Right lung (tissue), 10 donors: Measurements from ENCODE around the gene ZNF146. TPM values are rescaled to one million over a fixed set of nuclear protein-coding genes. Genes with fewer than 3 reads are reported as not detected.
"Not testable (repeated sequence)": the region's sequence is repeated elsewhere in the genome, so short reads cannot be mapped to it uniquely, and the experiment has no call there.

Source experiments
- DNase-seq, 2 donors: peaks; one replicate each; pipeline ENCODE4 v3.0.0-alpha.2; 2013
- long read RNA-seq, 8 donors: transcript quantifications; one replicate each; lab custom pipeline, GENCODE V29; 2026
- polyA plus RNA-seq, 5 donors: library from polyadenylated mRNA; unstranded; fragments of 120-200 nt; gene quantifications; one replicate each; pipeline versions ENCODE4 v1.2.1 to v1.2.3, GENCODE V29; 2013; ENCODE audit warnings: inconsistent platforms in 1 of 5, low replicate concordance in 1 of 5; ENCODE audit not compliant: insufficient read length in 5 of 5, insufficient read depth in 1 of 5

ZNF146 gene
- polyA plus RNA-seq, result 100 to 1,000 TPM in 4 of 5 donors, 10 to 100 TPM in 1; 91.5 to 149 (median 129) TPM
- long read RNA-seq, donor 1, transcript ZNF146-201 (4 exons, 3,326 nt), result minor isoform, 11 of 37 reads
- long read RNA-seq, donor 1, transcript ZNF146-202 (3 exons, 3,780 nt), result major isoform, 18 of 37 reads
- long read RNA-seq, donor 1, partial matches to known transcripts, result 7 of 37 reads
- long read RNA-seq, donor 1, other reads (novel, unspliced or antisense), result 0 of 37 reads
- long read RNA-seq, donor 2, transcript ZNF146-202 (3 exons, 3,780 nt), result minor isoform, 6 of 21 reads
- long read RNA-seq, donor 2, transcript ZNF146-201 (4 exons, 3,326 nt), result major isoform, 11 of 21 reads
- long read RNA-seq, donor 2, partial matches to known transcripts, result 0 of 21 reads
- long read RNA-seq, donor 2, other reads (novel, unspliced or antisense), result 0 of 21 reads
- long read RNA-seq, donor 3, transcript ZNF146-202 (3 exons, 3,780 nt), result minor isoform, 7 of 43 reads
- long read RNA-seq, donor 3, transcript ZNF146-201 (4 exons, 3,326 nt), result major isoform, 8 of 43 reads
- long read RNA-seq, donor 3, partial matches to known transcripts, result 25 of 43 reads
- long read RNA-seq, donor 3, other reads (novel, unspliced or antisense), result 0 of 43 reads
- long read RNA-seq, donor 4, transcript ZNF146-201 (4 exons, 3,326 nt), result major isoform, 8 of 14 reads
- long read RNA-seq, donor 4, partial matches to known transcripts, result 0 of 14 reads
- long read RNA-seq, donor 4, other reads (novel, unspliced or antisense), result 0 of 14 reads
- long read RNA-seq, donor 5, transcript ZNF146-205 (3 exons, 533 nt), result minor isoform, 5 of 38 reads
- long read RNA-seq, donor 5, transcript ZNF146-201 (4 exons, 3,326 nt), result major isoform, 16 of 38 reads
- long read RNA-seq, donor 5, transcript ZNF146-202 (3 exons, 3,780 nt), result minor isoform, 11 of 38 reads
- long read RNA-seq, donor 5, partial matches to known transcripts, result 5 of 38 reads
- long read RNA-seq, donor 5, other reads (novel, unspliced or antisense), result 0 of 38 reads
- long read RNA-seq, donor 6, transcript ZNF146-201 (4 exons, 3,326 nt), result major isoform, 20 of 43 reads
- long read RNA-seq, donor 6, transcript ZNF146-204 (2 exons, 571 nt), result minor isoform, 5 of 43 reads
- long read RNA-seq, donor 6, transcript ZNF146-202 (3 exons, 3,780 nt), result minor isoform, 9 of 43 reads
- long read RNA-seq, donor 6, partial matches to known transcripts, result 9 of 43 reads
- long read RNA-seq, donor 6, other reads (novel, unspliced or antisense), result 0 of 43 reads
- long read RNA-seq, donor 7, transcript ZNF146-201 (4 exons, 3,326 nt), result major isoform, 21 of 38 reads
- long read RNA-seq, donor 7, transcript ZNF146-205 (3 exons, 533 nt), result minor isoform, 5 of 38 reads
- long read RNA-seq, donor 7, transcript ZNF146-202 (3 exons, 3,780 nt), result minor isoform, 7 of 38 reads
- long read RNA-seq, donor 7, partial matches to known transcripts, result 5 of 38 reads
- long read RNA-seq, donor 7, other reads (novel, unspliced or antisense), result 0 of 38 reads
- long read RNA-seq, donor 8, transcript ZNF146-201 (4 exons, 3,326 nt), result major isoform, 10 of 19 reads
- long read RNA-seq, donor 8, partial matches to known transcripts, result 0 of 19 reads
- long read RNA-seq, donor 8, other reads (novel, unspliced or antisense), result 0 of 19 reads

DNA sequence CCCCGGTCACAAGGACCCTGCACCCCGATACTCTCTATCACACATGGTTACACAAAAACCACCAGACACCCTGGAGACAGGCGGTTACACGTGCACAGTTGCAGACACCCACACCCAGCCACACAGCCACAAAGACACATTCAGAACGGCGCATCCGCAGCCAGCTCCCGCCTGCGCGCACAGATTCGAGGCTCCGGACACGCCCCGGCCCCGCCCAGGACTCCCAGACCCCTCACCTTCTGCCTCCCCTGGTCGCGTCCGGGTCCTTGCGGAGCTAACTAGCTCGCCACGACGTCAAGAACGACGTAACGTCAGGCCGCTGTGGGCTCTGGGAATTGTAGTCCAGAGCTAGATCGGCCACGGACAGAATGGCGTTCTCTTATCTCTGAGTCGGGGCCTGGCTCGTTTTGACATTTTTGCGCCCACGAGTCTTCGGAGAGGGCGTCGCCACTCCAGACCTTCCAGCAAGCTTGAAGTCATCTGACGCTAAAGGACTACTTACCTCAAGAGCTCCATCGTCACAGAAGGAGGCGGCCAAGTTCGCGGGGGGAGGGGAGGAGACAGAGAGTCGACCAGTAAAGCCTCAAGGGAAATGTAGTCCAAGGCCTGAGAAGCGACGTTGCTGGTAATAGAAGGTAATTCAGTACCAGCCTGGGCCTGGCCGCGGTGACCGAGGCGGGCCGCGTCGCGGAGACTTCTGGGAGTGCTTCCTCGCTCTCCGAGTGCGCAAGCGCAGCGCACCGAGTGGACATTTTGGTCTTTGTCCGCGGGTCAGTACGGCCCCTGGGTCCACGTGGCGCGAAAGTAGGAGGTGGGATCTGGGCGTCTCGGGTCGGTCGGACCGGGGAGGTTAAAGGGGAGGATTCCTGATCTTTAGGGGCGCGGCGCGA lies at the start of gene ZNF146, which contains the start of gene ZNF565:
Gene ZNF146 (plus strand): TSS at position 721 of the 890 bp plus-strand sequence. CDS start 21,335 bp downstream, outside the sequence.
Gene ZNF565 (minus strand): TSS at position 280 of the 890 bp plus-strand sequence. CDS start 12,680 bp downstream, outside the sequence.
- DNase-seq, result peak; percentile 98 to 99

DNA sequence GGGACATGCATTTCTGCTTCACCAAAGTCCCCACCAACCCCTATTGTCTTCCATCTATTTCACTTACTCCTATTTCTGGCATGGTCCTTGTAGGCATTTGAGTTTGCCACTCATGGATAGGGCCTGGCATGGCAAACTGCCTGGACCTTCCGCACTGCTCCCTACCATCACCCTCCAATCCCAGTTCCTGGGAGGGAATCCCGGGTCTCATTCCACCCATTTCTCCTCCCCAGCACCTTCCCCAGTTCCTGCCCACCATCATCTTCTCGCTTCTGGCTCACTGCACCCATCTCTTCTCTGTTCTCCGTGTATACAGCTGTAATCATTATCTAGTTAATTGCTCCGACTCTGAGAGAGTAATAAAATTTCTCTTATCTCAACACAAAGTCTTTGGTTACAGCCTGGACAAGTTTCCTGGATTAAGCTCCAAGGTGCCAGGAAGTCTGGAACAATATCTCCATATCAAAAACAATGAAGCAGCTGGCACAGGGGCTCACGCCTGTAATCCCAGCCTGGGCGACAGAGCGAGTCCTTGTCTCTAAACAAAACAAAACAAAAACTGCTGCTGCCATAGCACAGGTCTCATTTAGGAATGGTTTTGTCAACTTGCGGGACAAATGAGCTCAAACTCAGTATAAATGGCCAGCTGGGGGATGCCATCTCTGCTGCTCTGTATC lies 45.7 kb upstream of the ZNF146 start:
- no peak for DNase-seq

DNA sequence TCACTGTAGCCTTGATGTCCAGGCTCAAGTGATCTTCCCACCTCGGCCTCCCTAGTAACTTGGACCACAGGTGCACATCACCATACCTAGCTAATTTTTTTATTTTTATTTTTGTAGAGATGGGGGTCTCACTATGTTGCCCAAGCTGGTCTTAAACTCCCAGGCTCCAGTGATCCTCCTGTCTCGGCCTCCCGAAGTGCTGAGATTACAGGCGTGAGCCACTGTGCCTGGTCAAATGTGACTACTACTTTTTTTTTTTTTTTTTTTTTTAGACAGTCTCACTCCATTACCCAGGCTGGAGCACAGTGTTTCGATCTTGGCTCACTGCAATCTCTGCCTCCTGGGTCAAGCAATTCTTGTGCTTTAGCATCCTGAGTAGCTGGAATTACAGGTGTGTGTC lies 42.1 kb upstream of the ZNF146 start:
- DNase-seq, result no peak

DNA sequence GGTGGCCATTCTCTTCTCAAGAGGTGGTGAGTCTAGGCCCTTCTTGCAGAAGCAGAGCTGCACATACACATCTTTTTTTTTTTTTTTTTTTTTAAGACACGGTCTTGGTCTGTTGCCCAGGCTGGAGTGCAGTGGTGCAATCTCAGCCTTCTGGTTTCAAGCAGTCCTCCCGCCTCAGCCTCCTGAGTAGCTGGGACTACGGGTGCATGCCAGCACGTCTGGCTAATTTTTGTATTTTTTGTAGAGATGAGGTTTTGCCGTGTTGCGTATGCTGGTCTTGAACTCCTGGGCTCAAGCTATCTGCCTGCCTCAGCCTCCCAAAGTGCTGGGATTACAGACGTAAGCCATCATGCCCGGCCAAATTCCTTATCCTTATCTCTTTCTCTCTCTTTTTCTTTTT lies 41.1 kb upstream of the ZNF146 start:
- not testable (repeated sequence) for DNase-seq

DNA sequence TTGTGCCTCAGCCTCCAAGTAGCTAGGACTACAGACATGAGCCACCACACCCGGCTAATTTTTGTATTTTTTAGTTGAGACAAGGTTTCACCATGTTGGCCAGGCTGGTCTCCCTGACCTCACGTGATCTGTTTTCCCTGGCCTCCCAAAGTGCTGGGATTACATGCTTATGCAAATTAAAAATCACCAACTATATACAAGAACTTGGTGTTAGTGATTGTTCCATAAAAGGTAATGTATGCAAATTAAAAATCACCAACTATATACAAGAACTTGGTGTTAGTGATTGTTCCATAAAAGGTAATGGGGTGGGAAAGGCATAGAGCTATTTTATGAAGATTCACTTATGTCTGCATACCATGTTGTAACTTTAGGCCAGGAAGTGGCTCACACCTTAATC lies 35.8 kb upstream of the ZNF146 start:
- not testable (repeated sequence) for DNase-seq

DNA sequence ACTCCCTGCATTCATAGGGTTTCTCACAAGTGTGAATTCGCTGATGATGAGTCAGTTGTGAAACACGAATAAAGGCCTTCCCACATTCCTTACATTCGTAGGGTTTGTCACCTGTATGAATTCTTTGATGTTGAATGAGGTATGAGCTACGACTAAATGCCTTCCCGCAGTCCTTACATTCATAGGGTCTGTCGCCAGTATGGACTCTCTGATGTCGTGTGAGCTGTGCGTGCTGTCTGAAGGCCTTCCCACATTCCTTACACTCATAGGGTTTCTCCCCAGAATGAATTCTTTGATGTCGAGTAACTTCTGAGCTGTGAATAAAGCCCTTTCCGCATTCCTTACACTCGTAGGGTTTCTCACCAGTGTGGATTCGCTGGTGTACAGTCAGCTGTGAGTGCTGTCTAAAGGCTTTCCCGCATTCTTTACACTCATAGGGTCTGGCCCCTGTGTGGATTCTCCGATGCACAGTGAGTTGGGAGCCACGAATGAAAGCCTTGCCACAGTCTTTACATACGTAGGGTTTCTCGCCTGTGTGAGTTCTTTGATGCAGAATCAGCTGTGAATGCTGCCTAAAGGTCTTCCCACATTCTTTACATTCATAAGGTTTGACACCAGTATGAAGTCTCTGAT lies 32.2 kb upstream of the ZNF146 start:
- DNase-seq, result no peak

DNA sequence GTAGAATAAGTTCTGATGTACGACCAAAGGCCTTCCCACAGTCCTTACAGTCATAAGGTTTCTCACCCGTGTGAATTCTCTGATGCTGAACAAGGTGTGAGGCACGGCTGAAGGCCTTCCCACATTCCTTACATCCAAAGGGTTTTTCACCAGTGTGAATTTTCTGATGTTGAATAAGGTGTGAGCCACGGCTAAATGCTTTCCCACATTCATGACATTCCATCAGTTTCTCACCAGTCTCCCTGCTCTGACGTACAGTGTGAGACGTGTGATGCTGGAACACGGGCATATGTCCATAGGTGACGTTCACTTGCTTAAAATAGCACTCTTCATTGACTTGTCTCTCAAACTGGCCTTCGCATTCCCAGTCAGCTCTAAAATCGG lies 31.7 kb upstream of the ZNF146 start:
- no peak for DNase-seq

DNA sequence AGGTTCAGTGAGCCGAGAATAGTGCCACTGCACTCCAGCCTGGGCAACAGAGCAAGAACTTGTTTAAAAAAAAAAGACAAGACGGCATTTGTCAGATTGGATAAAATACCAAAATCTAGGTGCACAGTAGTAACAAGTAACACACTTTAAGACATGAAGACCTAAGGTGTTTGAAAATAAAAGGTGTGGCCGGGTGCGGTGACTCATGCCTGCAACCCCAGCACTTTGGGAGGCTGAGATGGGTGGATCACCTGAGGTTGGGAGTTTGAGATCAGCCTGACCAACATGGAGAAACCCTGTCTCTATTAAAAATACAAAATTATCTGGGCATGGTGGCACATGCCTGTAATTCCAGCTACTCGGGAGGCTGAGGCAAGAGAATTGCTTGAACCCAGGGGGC lies 28.2 kb upstream of the ZNF146 start:
- DNase-seq, result not testable (repeated sequence)

DNA sequence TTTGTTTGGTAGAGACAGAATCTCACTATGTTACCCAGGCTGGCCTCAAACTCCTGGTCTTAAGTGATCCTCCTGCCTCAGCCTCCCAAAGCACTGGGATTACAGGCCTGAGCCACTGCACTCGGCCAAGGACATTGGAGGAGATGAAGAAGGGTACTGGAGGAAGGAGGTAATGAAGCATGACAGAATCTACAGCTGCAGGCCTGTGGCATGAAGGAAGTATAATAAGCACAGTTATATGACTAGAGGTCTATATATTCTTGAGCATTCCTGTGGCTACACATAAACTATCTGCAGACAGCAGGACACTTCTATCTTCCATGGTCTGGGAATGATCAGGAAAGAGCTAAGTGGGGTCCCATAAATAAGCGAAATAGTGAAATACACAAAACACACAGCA lies 18.7 kb upstream of the ZNF146 start:
- DNase-seq, result no peak

DNA sequence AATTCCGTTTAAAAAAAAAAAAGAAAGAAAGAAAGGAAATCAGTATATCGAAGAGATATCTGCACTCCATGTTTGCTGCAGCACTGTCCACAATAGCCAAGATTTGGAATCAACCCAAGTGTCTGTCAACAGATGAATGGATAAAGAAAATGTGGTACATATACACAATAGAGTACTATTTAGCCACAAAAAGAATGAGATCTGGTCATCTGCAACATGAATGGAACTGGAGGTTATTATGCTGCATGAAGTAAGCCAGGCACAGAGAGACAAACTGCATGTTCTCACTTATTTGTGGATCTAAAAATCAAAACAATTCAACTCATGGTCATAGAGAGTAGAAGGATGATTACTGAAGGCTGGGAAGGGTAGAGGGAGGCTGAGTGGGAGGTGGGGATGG lies 16.8 kb upstream of the ZNF146 start:
- DNase-seq, result no peak

DNA sequence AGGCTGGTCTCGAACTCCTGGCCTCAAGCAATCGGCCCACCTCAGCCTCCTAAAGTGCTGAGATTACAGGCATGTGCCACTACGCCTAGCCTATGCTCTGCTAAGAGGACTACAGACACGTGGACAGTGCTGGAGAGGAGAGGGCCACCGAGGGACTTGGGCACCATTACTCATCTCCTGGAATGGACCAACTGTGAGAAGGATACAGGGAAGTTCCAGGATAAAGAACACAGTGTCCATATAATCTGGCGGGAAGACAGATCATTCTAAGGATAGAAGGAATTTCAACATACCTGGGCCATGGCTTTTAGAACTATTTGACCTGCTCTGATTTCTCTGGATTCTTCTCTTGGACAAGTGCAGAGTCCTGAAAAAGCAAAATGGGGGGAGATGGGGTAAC lies 13.2 kb upstream of the ZNF146 start:
- DNase-seq, result no peak

DNA sequence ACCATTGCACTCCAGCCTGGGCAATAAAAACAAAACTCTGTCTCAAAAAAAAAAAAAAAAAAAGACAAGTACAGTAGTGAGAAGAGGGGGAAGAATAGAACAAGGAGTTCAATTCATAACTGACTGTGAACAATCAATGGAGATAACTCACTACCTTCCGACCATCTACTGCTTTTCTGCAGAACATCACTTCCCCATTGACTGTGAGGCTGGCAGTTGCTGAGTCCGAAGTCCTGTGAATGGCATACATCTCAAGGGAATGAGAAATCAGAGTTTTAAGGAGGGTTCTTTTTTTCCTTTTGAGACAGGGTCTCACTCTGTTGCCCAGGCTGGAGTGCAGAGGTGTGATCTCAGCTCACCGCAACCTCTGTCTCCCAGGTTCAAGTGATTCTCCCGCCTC lies 11.6 kb upstream of the ZNF146 start:
- no peak for DNase-seq

DNA sequence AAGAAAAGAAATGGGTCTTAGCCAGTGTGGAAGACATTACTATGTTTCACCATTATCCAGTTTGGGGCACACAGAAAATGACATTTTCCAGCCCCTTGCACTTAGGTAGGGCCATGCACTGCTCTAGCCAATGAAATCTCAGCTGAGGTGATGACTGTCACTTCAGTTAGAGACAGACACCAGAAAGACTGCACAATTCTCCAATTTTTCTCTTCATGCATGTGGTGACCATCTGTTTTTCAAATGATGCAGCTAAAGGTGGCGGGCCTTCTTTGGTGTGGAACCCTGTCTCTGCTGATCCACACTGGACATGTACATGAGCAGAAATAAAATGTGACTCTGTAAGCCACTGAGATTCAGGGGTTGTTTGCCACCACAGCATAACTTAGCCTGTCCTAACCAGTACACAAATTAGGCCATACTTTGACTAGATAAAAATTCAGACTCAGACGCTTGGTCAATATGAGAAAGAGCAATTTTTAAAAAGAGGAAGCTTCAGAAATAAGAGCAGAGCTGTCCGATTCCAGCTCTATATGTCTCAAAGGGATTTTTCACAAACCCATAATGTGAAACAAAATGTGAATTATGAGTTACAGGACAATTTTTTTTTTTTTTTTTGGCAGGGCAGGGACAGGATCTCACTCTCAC lies 7.2 kb upstream of the ZNF146 start:
- no peak for DNase-seq

DNA sequence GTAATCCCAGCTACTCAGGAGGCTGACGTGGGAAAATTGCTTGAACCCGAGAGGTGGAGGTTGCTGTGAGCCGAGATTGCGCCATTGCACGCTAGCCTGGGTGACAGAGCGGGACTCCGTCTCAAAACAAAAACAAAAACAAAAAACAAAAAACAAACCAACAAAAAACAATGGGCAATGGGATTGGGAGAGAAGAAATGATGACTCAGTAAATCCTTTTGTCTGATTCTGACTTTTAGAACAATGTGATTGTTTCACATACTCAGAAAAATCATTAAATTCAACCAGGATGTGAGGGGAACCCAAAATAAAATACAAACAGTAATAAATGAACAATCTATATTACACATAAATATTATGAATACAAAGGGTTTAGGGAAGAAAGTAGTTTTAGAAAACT lies 5.5 kb upstream of the ZNF146 start:
- no peak for DNase-seq

DNA sequence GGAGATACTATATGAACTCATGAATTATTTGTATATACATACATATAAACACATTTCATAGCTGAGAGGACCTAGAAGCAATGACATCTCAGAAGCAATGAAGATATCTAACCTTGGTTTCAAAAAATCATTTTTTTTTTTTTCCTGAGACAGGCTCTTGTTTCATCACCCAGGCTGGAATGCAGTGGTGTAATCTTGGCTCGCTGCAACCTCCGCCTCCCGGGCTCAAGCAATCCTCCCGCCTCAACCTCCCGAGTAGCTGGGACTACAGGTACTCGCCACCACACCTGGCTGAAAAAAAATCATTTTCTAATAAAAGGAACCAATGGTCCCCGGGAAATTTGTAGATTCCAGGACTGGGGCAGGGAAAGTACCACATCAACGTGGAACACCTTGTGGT lies 4.4 kb upstream of the ZNF146 start:
- DNase-seq, result no peak

DNA sequence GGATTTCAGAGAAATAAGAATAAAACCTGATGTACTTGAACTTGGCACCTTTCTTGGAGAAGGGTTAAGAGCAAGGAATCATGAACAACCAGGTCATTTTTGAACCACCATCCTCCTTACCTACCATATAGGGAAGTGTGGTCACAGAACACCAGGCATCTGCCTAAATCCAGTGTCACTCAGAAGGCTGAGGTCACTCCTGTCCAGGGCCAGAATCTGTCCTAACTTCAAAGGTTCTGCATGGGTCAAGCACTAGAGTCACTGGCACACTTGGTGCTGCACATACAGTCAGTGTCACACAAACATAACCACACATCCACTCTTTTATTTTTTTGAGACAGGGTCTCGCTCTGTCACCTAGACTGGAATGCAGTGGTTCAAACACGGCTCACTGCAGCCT lies 2.0 kb upstream of the ZNF146 start:
- no peak for DNase-seq

DNA sequence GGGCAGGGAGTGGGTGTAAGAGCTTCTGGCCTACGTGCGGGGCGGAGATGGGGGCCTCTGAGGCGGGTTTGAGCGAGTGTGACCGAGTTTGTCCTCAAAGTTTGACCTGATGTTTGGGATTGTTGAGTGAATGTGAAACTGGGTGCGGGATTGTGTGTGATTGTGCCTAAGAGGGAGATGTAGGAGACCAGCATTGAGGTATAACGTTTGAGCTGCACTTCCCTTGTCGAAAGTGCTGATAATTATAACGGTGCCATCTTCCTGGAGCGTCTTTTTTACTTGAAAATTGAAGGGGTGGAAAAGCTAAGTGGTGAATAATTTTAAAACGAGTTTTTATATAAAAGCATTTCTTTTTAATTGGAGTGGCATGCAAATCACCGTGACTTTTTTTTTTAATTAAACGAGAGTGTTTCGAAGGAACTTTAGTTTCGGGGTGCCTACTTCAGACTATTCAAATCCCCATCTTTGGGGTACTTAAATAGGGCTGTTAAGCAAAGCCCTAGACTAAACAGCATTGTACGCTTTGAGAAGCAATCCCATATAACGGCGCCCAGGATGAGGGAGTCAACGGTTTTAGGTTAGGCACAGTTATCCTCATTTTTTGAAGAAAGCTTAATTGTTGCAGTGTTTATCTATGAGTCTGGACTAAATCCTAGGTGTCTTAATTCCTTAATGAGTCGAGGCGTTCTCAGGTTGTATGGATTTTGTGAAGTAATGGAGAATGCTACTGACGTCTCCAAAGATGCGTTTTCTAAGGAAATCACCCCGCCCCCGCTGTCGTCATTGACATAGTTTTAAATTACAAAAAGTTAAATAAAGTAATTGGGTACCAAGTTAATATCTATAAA lies 594 bp downstream of the ZNF146 start:
- DNase-seq, result peak; percentile 27 to 43
